ENCODE measurements around the gene LLGL2. TPM values are rescaled to one million over a fixed set of nuclear protein-coding genes. Genes with fewer than 3 reads are reported as not detected.
A peak's percentile ranks its signal among the peaks of the same experiment; 100 is the strongest.

Gene LLGL2
- total RNA-seq, 1 experiment from 2014 or later, result 19.8 TPM

DNA sequence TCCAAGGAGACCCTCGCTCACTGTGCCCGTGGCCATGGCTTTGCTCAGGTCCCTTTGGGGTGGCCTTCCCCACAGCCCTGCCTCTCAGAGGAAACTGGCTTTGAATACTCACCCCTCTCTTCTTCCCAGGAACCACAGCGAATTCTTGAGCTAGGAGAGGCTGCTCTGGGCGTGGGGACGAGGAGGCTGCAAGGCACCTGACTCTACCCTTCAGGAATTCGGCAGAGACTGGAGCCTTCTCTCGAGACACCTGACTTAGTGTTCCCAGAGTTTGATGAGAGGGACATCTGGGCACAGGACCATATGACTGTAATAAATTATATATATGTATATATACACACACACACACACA is 6.2 kb downstream of the LLGL2 start:
- Mint-ChIP-seq H3K36me3 (ENCODE audit: insufficient read depth, unreplicated experiment) (no peaks in the 10 kb centered on the region), H3K27me3 (ENCODE audit: insufficient read depth, unreplicated experiment) (no peaks in the 10 kb centered on the region), H3K4me1 (ENCODE audit: insufficient read depth, unreplicated experiment) (peaks cover 13% of the 10 kb centered on the region), H3K9me3 (ENCODE audit: unreplicated experiment) (no peaks in the 10 kb centered on the region), H3K27ac (ENCODE audit: low read depth, unreplicated experiment) (peak overlapping the region; percentile 90), H3K4me3 (ENCODE audit: unreplicated experiment) (no peak overlapping the region)
- BruUV-seq (replicated peaks), result no TSS peak
- TF ChIP-seq CTCF (IDR thresholded peaks at IDR 0.05; ENCODE audit: unreplicated experiment), result no peak
- intact Hi-C loops (cut with micrococcal nuclease), result no loop called here
- DNase-seq (ENCODE audit: unreplicated experiment), result peak; percentile 47
- CTCF ChIA-PET, result interaction anchor here (0.6 kb wide), 3 partner anchors 15 to 125 kb away, joined by 3 read pairs; no protein-coding TSS in a partner anchor
- POLR2A ChIA-PET, result interaction anchor here (0.7 to 2.4 kb wide), 7 partner anchors 15 to 353 kb away, joined by 3 to 6 read pairs (median 4); partner anchors contain the start of genes GGA3, MRPS7, TSEN54 and WBP2

GRCh38 chr17:75535119-75535537 is 9.6 kb downstream of the LLGL2 start:
- peaks cover 11% of the 10 kb centered on the region for H3K4me1 Mint-ChIP-seq (ENCODE audit: insufficient read depth, unreplicated experiment)
- CTCF ChIA-PET, result interaction anchor here (0.6 to 1.1 kb wide), 2 partner anchors 10 to 666 kb away, joined by 3 read pairs; no protein-coding TSS in a partner anchor
- H3K4me3 Mint-ChIP-seq (ENCODE audit: unreplicated experiment), result no peak overlapping the region
- no peak for TF ChIP-seq CTCF (IDR thresholded peaks at IDR 0.05; ENCODE audit: unreplicated experiment)
- H3K9me3 Mint-ChIP-seq (ENCODE audit: unreplicated experiment), result no peaks in the 10 kb centered on the region
- no peak overlapping the region for H3K27ac Mint-ChIP-seq (ENCODE audit: low read depth, unreplicated experiment)
- intact Hi-C loops (cut with micrococcal nuclease), result no loop called here
- POLR2A ChIA-PET, result interaction anchor here (0.9 to 1.1 kb wide), 2 partner anchors 9 to 14 kb away, joined by 4 read pairs; no protein-coding TSS in a partner anchor
- BruUV-seq (replicated peaks), result no TSS peak
- H3K27me3 Mint-ChIP-seq (ENCODE audit: insufficient read depth, unreplicated experiment), result no peaks in the 10 kb centered on the region
- H3K36me3 Mint-ChIP-seq (ENCODE audit: insufficient read depth, unreplicated experiment), result no peaks in the 10 kb centered on the region
- DNase-seq (ENCODE audit: unreplicated experiment), result no peak

GRCh38 chr17:75535871-75536270 is 10.4 kb downstream of the LLGL2 start:
- Mint-ChIP-seq H3K36me3 (ENCODE audit: insufficient read depth, unreplicated experiment) (no peaks in the 10 kb centered on the region), H3K27me3 (ENCODE audit: insufficient read depth, unreplicated experiment) (no peaks in the 10 kb centered on the region), H3K4me3 (ENCODE audit: unreplicated experiment) (no peak overlapping the region), H3K9me3 (ENCODE audit: unreplicated experiment) (no peaks in the 10 kb centered on the region), H3K27ac (ENCODE audit: low read depth, unreplicated experiment) (no peak overlapping the region), H3K4me1 (ENCODE audit: insufficient read depth, unreplicated experiment) (peaks cover 11% of the 10 kb centered on the region)
- ChIA-PET POLR2A (interaction anchor here (0.9 to 1.1 kb wide), 2 partner anchors 9 to 13 kb away, joined by 4 read pairs; no protein-coding TSS in a partner anchor), CTCF (interaction anchor here (0.6 to 1.1 kb wide), 2 partner anchors 9 to 666 kb away, joined by 3 read pairs; no protein-coding TSS in a partner anchor)
- no TSS peak for BruUV-seq (replicated peaks)
- TF ChIP-seq CTCF (IDR thresholded peaks at IDR 0.05; ENCODE audit: unreplicated experiment), result no peak
- intact Hi-C loops (cut with micrococcal nuclease), result no loop called here
- DNase-seq (ENCODE audit: unreplicated experiment), result no peak

- Mint-ChIP-seq H3K36me3 (ENCODE audit: insufficient read depth, unreplicated experiment) (no peaks in the 10 kb centered on the region), H3K4me1 (ENCODE audit: insufficient read depth, unreplicated experiment) (peaks cover 8% of the 10 kb centered on the region), H3K9me3 (ENCODE audit: unreplicated experiment) (no peaks in the 10 kb centered on the region), H3K4me3 (ENCODE audit: unreplicated experiment) (no peak overlapping the region), H3K27ac (ENCODE audit: low read depth, unreplicated experiment) (no peak overlapping the region), H3K27me3 (ENCODE audit: insufficient read depth, unreplicated experiment) (no peaks in the 10 kb centered on the region)
- no TSS peak for BruUV-seq (replicated peaks)
- CTCF ChIA-PET, result interaction anchor here (0.6 kb wide), 1 partner anchor 168 kb away, joined by 4 read pairs; no protein-coding TSS in a partner anchor
- intact Hi-C loops (cut with micrococcal nuclease), result no loop called here
- POLR2A ChIA-PET, result interaction anchor here (0.8 to 1.1 kb wide), 2 partner anchors 10 kb away, joined by 3 to 4 read pairs; no protein-coding TSS in a partner anchor
- no peak for TF ChIP-seq CTCF (IDR thresholded peaks at IDR 0.05; ENCODE audit: unreplicated experiment)
- DNase-seq (ENCODE audit: unreplicated experiment), result no peak
These were observed 10.9 kb downstream of the LLGL2 start for GRCh38 chr17:75536366-75536765.
